GM19468 (cell line): ENCODE data around the gene BBLN.

ENCODE experiments used
- ATAC-seq: cut with Tn5 transposase; IDR thresholded peaks from one replicate; pipeline ENCODE4 v1.9.1; 2021; ENCODE audit warnings: mild to moderate bottlenecking, moderate library complexity, moderate number of reproducible peaks; ENCODE audit not compliant: unreplicated experiment; ENCODE audit errors: extremely low read depth

Gene BBLN

GRCh38 chr9:128143525-128144238 lies 16.4 kb upstream of the BBLN start:
- no peak for ATAC-seq

GRCh38 chr9:128144239-128145181 lies 15.6 kb upstream of the BBLN start:
- no peak for ATAC-seq

GRCh38 chr9:128145536-128145935 lies 14.5 kb upstream of the BBLN start:
- ATAC-seq: no peak

GRCh38 chr9:128145951-128146351 lies 14.1 kb upstream of the BBLN start:
- no peak for ATAC-seq

- ATAC-seq: no peak
Measured at GRCh38 chr9:128146591-128147120, 13.4 kb upstream of the BBLN start.

GRCh38 chr9:128148509-128149000 lies 11.5 kb upstream of the BBLN start:
- no peak for ATAC-seq

- ATAC-seq: no peak
Measured at GRCh38 chr9:128149001-128149701, 10.9 kb upstream of the BBLN start, which contains the start of gene LCN2. LCN2 (plus strand) TSS chr9:128149453; CDS start chr9:128149526, 73 bp downstream.

- ATAC-seq: no peak
Measured at GRCh38 chr9:128149951-128150593, 10.0 kb upstream of the BBLN start.

GRCh38 chr9:128150594-128151308 lies 9.3 kb upstream of the BBLN start:
- ATAC-seq: no peak

- no peak for ATAC-seq
Measured at GRCh38 chr9:128151309-128152132, 8.5 kb upstream of the BBLN start.

- ATAC-seq: no peak
Measured at GRCh38 chr9:128152133-128153059, 7.7 kb upstream of the BBLN start.

GRCh38 chr9:128153060-128153946 lies 6.8 kb upstream of the BBLN start:
- ATAC-seq: no peak

- no peak for ATAC-seq
Measured at GRCh38 chr9:128153947-128154695, 5.9 kb upstream of the BBLN start.

GRCh38 chr9:128155736-128156500 lies 4.1 kb upstream of the BBLN start:
- ATAC-seq: no peak

- no peak for ATAC-seq
Measured at GRCh38 chr9:128159522-128159783, 612 bp upstream of the BBLN start.
